ENCODE data around the gene TSPAN33. TPM values are rescaled to one million over a fixed set of nuclear protein-coding genes. Genes with fewer than 3 reads are reported as not detected.

The TSPAN33 gene
- total RNA-seq, 2 donors from 2014 or later: 9.8 to 11.1 TPM

DNA sequence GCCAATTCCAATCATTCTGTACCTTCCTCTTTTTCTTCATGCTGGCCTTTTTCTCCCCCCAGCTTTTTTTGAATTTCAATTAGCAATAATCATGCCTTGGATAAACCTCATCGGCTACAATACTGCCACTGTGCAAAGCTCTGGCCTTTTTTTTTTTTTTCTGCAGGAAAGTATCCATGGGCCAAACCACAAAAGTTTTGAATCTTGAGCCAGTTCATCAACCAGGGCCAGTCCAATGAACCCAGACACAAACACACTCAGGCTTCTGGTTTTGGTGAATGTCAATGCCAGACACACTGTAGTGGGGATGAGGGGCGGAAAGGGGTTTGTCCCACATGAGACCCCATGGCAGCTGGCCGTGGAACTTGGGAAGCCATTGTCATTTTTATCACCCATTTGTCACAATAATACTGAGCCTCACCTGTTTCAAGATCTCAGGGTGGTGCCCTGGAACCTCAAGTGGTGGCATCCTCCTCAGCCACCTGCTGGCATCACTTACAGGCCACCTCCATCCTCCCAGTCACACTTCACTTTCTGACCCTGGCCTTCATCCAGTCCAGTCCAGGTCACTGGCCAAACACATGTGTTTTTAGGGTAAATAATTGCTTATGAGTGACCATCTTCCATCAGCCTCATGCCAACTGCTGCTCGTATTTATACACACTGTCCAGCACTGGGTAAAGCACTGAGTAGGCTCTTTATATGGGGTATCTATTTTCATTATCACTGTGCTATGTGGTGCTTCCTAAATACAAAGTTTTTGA is 40.8 kb upstream of the TSPAN33 start:
- no peak overlapping the region for H3K4me3 ChIP-seq
- TF ChIP-seq CTCF (IDR thresholded peaks at IDR 0.05): no peak
- H3K36me3 ChIP-seq: no peaks in the 10 kb centered on the region
- H3K9me3 ChIP-seq: no peaks in the 10 kb centered on the region
- no peak for DNase-seq (ENCODE audit: low spot score)
- H3K27me3 ChIP-seq: no peaks in the 10 kb centered on the region
- H3K27ac ChIP-seq: no peak overlapping the region
- H3K4me1 ChIP-seq: no peaks in the 10 kb centered on the region

- TF ChIP-seq CTCF (IDR thresholded peaks at IDR 0.05): no peak
- Histone ChIP-seq H3K36me3 (no peaks in the 10 kb centered on the region), H3K27me3 (no peaks in the 10 kb centered on the region), H3K9me3 (no peaks in the 10 kb centered on the region), H3K4me3 (no peak overlapping the region), H3K27ac (no peak overlapping the region), H3K4me1 (no peaks in the 10 kb centered on the region)
- no peak for DNase-seq (ENCODE audit: low spot score)
Observed at GRCh38 chr7:129108581-129108980, 35.9 kb upstream of the TSPAN33 start.

- no peaks in the 10 kb centered on the region for H3K36me3 ChIP-seq
- no peak overlapping the region for H3K4me3 ChIP-seq
- no peak for TF ChIP-seq CTCF (IDR thresholded peaks at IDR 0.05)
- H3K4me1 ChIP-seq: no peaks in the 10 kb centered on the region
- H3K27ac ChIP-seq: no peak overlapping the region
- DNase-seq (ENCODE audit: low spot score): no peak
- H3K9me3 ChIP-seq: peaks cover 2 to 5% of the 10 kb centered on the region in 2 donors
- H3K27me3 ChIP-seq: no peaks in the 10 kb centered on the region
Observed at GRCh38 chr7:129110258-129110981, 34.1 kb upstream of the TSPAN33 start.

- H3K27ac ChIP-seq: no peak overlapping the region
- H3K9me3 ChIP-seq: peaks cover 3 to 9% of the 10 kb centered on the region in 2 donors
- H3K4me1 ChIP-seq: no peaks in the 10 kb centered on the region
- no peak for TF ChIP-seq CTCF (IDR thresholded peaks at IDR 0.05)
- no peak for DNase-seq (ENCODE audit: low spot score)
- no peaks in the 10 kb centered on the region for H3K27me3 ChIP-seq
- no peak overlapping the region for H3K4me3 ChIP-seq
- no peaks in the 10 kb centered on the region for H3K36me3 ChIP-seq
Observed at GRCh38 chr7:129110982-129111376, 33.5 kb upstream of the TSPAN33 start.

DNA sequence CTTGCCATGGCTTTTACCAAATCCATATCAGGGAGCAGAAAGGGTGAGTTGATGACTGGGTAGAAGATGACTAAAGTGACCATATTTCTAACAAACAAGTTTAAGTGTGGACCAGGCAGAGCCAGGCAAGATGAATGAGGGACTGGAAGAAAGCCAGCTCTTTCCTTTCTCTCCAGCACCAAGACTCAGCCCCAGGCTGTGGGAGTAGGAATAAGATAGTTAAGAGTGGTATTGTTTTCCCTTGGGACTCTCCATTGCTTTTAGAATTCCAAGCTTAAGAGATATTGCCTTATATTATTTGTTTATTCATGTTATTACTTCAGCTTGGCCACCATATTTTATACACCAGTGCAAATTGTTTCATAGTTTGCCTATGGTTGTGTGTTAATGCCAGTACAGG is 28.8 kb upstream of the TSPAN33 start:
- Histone ChIP-seq H3K27me3 (no peaks in the 10 kb centered on the region), H3K4me1 (no peaks in the 10 kb centered on the region), H3K27ac (no peak overlapping the region), H3K9me3 (peaks cover 3 to 16% of the 10 kb centered on the region in 2 donors), H3K4me3 (no peak overlapping the region), H3K36me3 (no peaks in the 10 kb centered on the region)
- DNase-seq (ENCODE audit: low spot score): no peak
- no peak for TF ChIP-seq CTCF (IDR thresholded peaks at IDR 0.05)
